ENCODE data around the gene SLC39A11. TPM values are rescaled to one million over a fixed set of nuclear protein-coding genes. Genes with fewer than 3 reads are reported as not detected.
A peak's percentile ranks its signal among the peaks of the same experiment; 100 is the strongest.
"Not testable (repeated sequence)": the region's sequence is repeated elsewhere in the genome, so short reads cannot be mapped to it uniquely, and the experiment has no call there.

SLC39A11 gene
- polyA plus RNA-seq, 3 donors: 26.5 to 28.6 (median 26.7) TPM

GRCh38 chr17:72732893-72733618 is 359.4 kb downstream of the SLC39A11 start:
- DNase-seq (ENCODE audit: extremely low read depth in 1 of 11, low read depth in 9 of 11, low spot score in 4 of 11): no peak

GRCh38 chr17:72730077-72730476 is 362.4 kb downstream of the SLC39A11 start:
- no peak for DNase-seq (ENCODE audit: extremely low read depth in 1 of 11, low read depth in 9 of 11, low spot score in 4 of 11)

GRCh38 chr17:72726936-72727335 is 365.6 kb downstream of the SLC39A11 start:
- DNase-seq (ENCODE audit: extremely low read depth in 1 of 11, low read depth in 9 of 11, low spot score in 4 of 11): no peak

- peak in 9 of 11 donors; percentile 26 to 55 (median 49) for DNase-seq (ENCODE audit: extremely low read depth in 1 of 11, low read depth in 9 of 11, low spot score in 4 of 11)
Measured at GRCh38 chr17:72725433-72726068, 366.9 kb downstream of the SLC39A11 start.

GRCh38 chr17:72724267-72724666 is 368.2 kb downstream of the SLC39A11 start:
- DNase-seq (ENCODE audit: extremely low read depth in 1 of 11, low read depth in 9 of 11, low spot score in 4 of 11): no peak

GRCh38 chr17:72723711-72724110 is 368.8 kb downstream of the SLC39A11 start:
- no peak for DNase-seq (ENCODE audit: extremely low read depth in 1 of 11, low read depth in 9 of 11, low spot score in 4 of 11)

- no peak for DNase-seq (ENCODE audit: extremely low read depth in 1 of 11, low read depth in 9 of 11, low spot score in 4 of 11)
Measured at GRCh38 chr17:72720494-72720825, 372.0 kb downstream of the SLC39A11 start.

GRCh38 chr17:72719578-72720493 is 372.7 kb downstream of the SLC39A11 start:
- no peak for DNase-seq (ENCODE audit: extremely low read depth in 1 of 11, low read depth in 9 of 11, low spot score in 4 of 11)

GRCh38 chr17:72719206-72719577 is 373.3 kb downstream of the SLC39A11 start:
- no peak for DNase-seq (ENCODE audit: extremely low read depth in 1 of 11, low read depth in 9 of 11, low spot score in 4 of 11)

- no peak for DNase-seq (ENCODE audit: extremely low read depth in 1 of 11, low read depth in 9 of 11, low spot score in 4 of 11)
Measured at GRCh38 chr17:72717676-72718075, 374.8 kb downstream of the SLC39A11 start.

- no peak for DNase-seq (ENCODE audit: extremely low read depth in 1 of 11, low read depth in 9 of 11, low spot score in 4 of 11)
Measured at GRCh38 chr17:72717276-72717675, 375.2 kb downstream of the SLC39A11 start.

- DNase-seq (ENCODE audit: extremely low read depth in 1 of 11, low read depth in 9 of 11, low spot score in 4 of 11): peak in 6 of 11 donors; percentile 22 to 47 (median 33)
Measured at GRCh38 chr17:72715906-72716572, 376.4 kb downstream of the SLC39A11 start.

- no peak for DNase-seq (ENCODE audit: extremely low read depth in 1 of 11, low read depth in 9 of 11, low spot score in 4 of 11)
Measured at GRCh38 chr17:72714357-72714966, 378.0 kb downstream of the SLC39A11 start.

GRCh38 chr17:72713701-72714100 is 378.8 kb downstream of the SLC39A11 start:
- DNase-seq (ENCODE audit: extremely low read depth in 1 of 11, low read depth in 9 of 11, low spot score in 4 of 11): no peak

- DNase-seq (ENCODE audit: extremely low read depth in 1 of 11, low read depth in 9 of 11, low spot score in 4 of 11): no peak
Measured at GRCh38 chr17:72711521-72712310, 380.8 kb downstream of the SLC39A11 start.

- DNase-seq (ENCODE audit: extremely low read depth in 1 of 11, low read depth in 9 of 11, low spot score in 4 of 11): no peak
Measured at GRCh38 chr17:72710834-72711233, 381.7 kb downstream of the SLC39A11 start.

- DNase-seq (ENCODE audit: extremely low read depth in 1 of 11, low read depth in 9 of 11, low spot score in 4 of 11): no peak
Measured at GRCh38 chr17:72710202-72710601, 382.3 kb downstream of the SLC39A11 start.

- DNase-seq (ENCODE audit: extremely low read depth in 1 of 11, low read depth in 9 of 11, low spot score in 4 of 11): not testable (repeated sequence)
Measured at GRCh38 chr17:72708682-72709081, 383.8 kb downstream of the SLC39A11 start.

Measured in renal cortex interstitium (tissue), 11 donors.